Adipose tissue (tissue), 3 donors: Measurements from ENCODE around the gene TCEA2. TPM values are rescaled to one million over a fixed set of nuclear protein-coding genes. Genes with fewer than 3 reads are reported as not detected.

Source experiments
- H3K27ac ChIP-seq: one replicate; pipeline ENCODE4 v1.5.1; 2013; ENCODE audit warnings: low read depth, low read length
- WGBS, 3 donors: extraction: QIAGEN DNeasy Blood & Tissue Kit; methylation state at CpG; one replicate each; pipeline ENCODE4 v1.1.7; 2013; 5-methylcytosine and 5-hydroxymethylcytosine counted together
- polyA plus RNA-seq, 3 donors: library from polyadenylated mRNA; stranded (reverse); fragments of 200-250 nt; gene quantifications; one replicate each; pipeline ENCODE4 v1.2.3, GENCODE V29; 2013
- donor health status: healthy with polysubstance abuse.
- donor health status: Bipolar disorder and iron deficiency.
- donor health status: healthy.

TCEA2 gene
- polyA plus RNA-seq, 3 donors = 17.2 to 48.5 (median 35.4) TPM

GRCh38 chr20:64099086-64099786 is 36.2 kb downstream of the TCEA2 start:
- 70 to 92% (median 88%) methylated on average over 21 of the region's 21 CpGs for WGBS, 3 donors
- no peak overlapping the region for H3K27ac ChIP-seq

- 71 to 78% (median 76%) methylated on average over 14 of the region's 14 CpGs for WGBS, 3 donors
- no peak overlapping the region for H3K27ac ChIP-seq
Observed at GRCh38 chr20:64099880-64100565, 37.0 kb downstream of the TCEA2 start.

- 63 to 79% (median 69%) methylated on average over 4 of the region's 4 CpGs for WGBS, 3 donors
- H3K27ac ChIP-seq = no peak overlapping the region
Observed at GRCh38 chr20:64100566-64100888, 37.5 kb downstream of the TCEA2 start.

- WGBS, 3 donors = 67 to 91% (median 90%) methylated on average over 9 of the region's 9 CpGs
- no peak overlapping the region for H3K27ac ChIP-seq
Observed at GRCh38 chr20:64100946-64101688, 38.1 kb downstream of the TCEA2 start.

- 5 to 6% (median 6%) methylated on average over 56 to 64 of the region's 64 CpGs for WGBS, 3 donors
- no peak overlapping the region for H3K27ac ChIP-seq
Observed at GRCh38 chr20:64101731-64102621, 39.0 kb downstream of the TCEA2 start.

- no peak overlapping the region for H3K27ac ChIP-seq
- 19 to 22% (median 21%) methylated on average over 25 to 30 of the region's 30 CpGs for WGBS, 3 donors
Observed at GRCh38 chr20:64102647-64103354, 39.8 kb downstream of the TCEA2 start.

- WGBS, 3 donors = 68 to 69% (median 68%) methylated on average over 20 of the region's 20 CpGs
Observed at GRCh38 chr20:64103871-64104666, 41.1 kb downstream of the TCEA2 start.

GRCh38 chr20:64104667-64105451 is 41.9 kb downstream of the TCEA2 start:
- H3K27ac ChIP-seq = no peak overlapping the region
- 81 to 87% (median 86%) methylated on average over 25 of the region's 25 CpGs for WGBS, 3 donors

More at GRCh38 chr20:64103871-64104666, 41.1 kb downstream of the TCEA2 start:
- no peak overlapping the region for H3K27ac ChIP-seq

- no peak overlapping the region for H3K27ac ChIP-seq
- WGBS, 3 donors = 91 to 93% (median 92%) methylated on average over 37 to 39 of the region's 39 CpGs
Observed at GRCh38 chr20:64105846-64106434, 42.9 kb downstream of the TCEA2 start.

- 86 to 92% (median 91%) methylated on average over 28 of the region's 28 CpGs for WGBS, 3 donors
- no peak overlapping the region for H3K27ac ChIP-seq
Observed at GRCh38 chr20:64106435-64106961, 43.5 kb downstream of the TCEA2 start.

GRCh38 chr20:64106981-64107735 is 44.2 kb downstream of the TCEA2 start, which contains the start of gene NPBWR2:
Gene NPBWR2, minus strand, starts transcription at chr20:64107565. Its CDS starts 734 bp downstream, at chr20:64106831.
- whole genome bisulfite sequencing, 3 donors = 51 to 58% (median 52%) methylated on average over 22 of the region's 22 CpGs
- no peak within 1 kb of the TSS for H3K27ac ChIP-seq

- no peak overlapping the region for H3K27ac ChIP-seq
- WGBS, 3 donors = 45 to 67% (median 53%) methylated on average over 19 of the region's 19 CpGs
Observed at GRCh38 chr20:64107736-64108457, 44.9 kb downstream of the TCEA2 start.

GRCh38 chr20:64108731-64109681 is 46.0 kb downstream of the TCEA2 start:
- 77 to 84% (median 78%) methylated on average over 24 to 26 of the region's 26 CpGs for WGBS, 3 donors
- H3K27ac ChIP-seq = no peak overlapping the region
